ENCODE measurements around the gene LRRN2.

- no peak for TF ChIP-seq CTCF (IDR thresholded peaks at IDR 0.05)
- no peak for TF ChIP-seq POLR2A (IDR thresholded peaks at IDR 0.05)
- peak in 1 of 4 donors; percentile 20 for TF ChIP-seq POLR2AphosphoS5 (IDR thresholded peaks at IDR 0.05)
Observed at GRCh38 chr1:204703268-204703664, 17.7 kb upstream of the LRRN2 start.

Data from sigmoid colon (tissue), 4 donors.